HepG2 (cell line): Measurements from ENCODE around the gene LANCL3. TPM values are rescaled to one million over a fixed set of nuclear protein-coding genes. Genes with fewer than 3 reads are reported as not detected.

Experiments used
- ATAC-seq: fragments of 200-7000 bp; cut with Tn5 transposase; 3 replicates; pipeline ENCODE4 v1.9.1; 2020; ENCODE audit warnings: mild to moderate bottlenecking, moderate library complexity
- BruUV-seq: library from RNA; stranded (reverse); fragments of 400-500 nt; replicated peaks from 2 replicates; lab custom pipeline; 2021; lab: Mats Ljungman, UMichigan
- CTCF ChIA-PET: fragments of 300-600 bp; formaldehyde crosslinking; extraction: SDS; loops from one replicate; lab custom pipeline; 2021; ENCODE audit warnings: low total read pairs, inconsistent platforms, low intra/inter-chr PET ratio; lab: Yijun Ruan, JAX
- POLR2A ChIA-PET: fragments of 350-600 bp; sonication (Branson Sonifier 250); formaldehyde crosslinking; loops from one replicate; lab custom pipeline; 2020; ENCODE audit warnings: antibody characterized with exemption, inconsistent platforms; lab: Yijun Ruan, JAX
- DNase-seq: peaks from one replicate; pipeline ENCODE4 v3.0.0-alpha.2; 2015; ENCODE audit warnings: low spot score
- FAIRE-seq: peaks from 3 replicates; lab custom pipeline; 2011; peaks lifted over from hg19 to GRCh38; lab: Jason Lieb, UNC
- H2AFZ ChIP-seq: one replicate; pipeline ENCODE4 v1.6.1; 2011; ENCODE audit warnings: low read length, inconsistent platforms
- H3K27ac ChIP-seq: fragments of 300-600 bp; 3 replicates; pipeline ENCODE4 v1.8.0; 2011; ENCODE audit warnings: mixed run types, mild to moderate bottlenecking, mixed read lengths, low read length, inconsistent platforms; ENCODE audit not compliant: insufficient read depth; ENCODE audit errors: extremely low read length
- H3K27me3 ChIP-seq, 2 experiments: fragments of 200-600 bp in 1 of 2; 2 replicates in 1 of 2; 3 replicates in 1 of 2; pipeline versions ENCODE4 v1.6.0 to v1.8.0; 2011; ENCODE audit warnings: low read length in 2 of 2, mild to moderate bottlenecking in 2 of 2, moderate library complexity in 2 of 2, inconsistent platforms in 1 of 2; ENCODE audit not compliant: insufficient read depth in 2 of 2, control insufficient read depth in 1 of 2
- H3K36me3 ChIP-seq, 2 experiments: fragments of 200-600 bp in 1 of 2; replicated peaks in 1 of 2; 2 replicates in 1 of 2; 3 replicates in 1 of 2; pipeline versions ENCODE4 v1.5.1 to v1.8.0; 2011; ENCODE audit warnings: low read length in 2 of 2, inconsistent platforms in 1 of 2; ENCODE audit not compliant: insufficient read depth in 2 of 2, control insufficient read depth in 1 of 2
- H3K4me1 ChIP-seq: 2 replicates; pipeline ENCODE4 v1.5.1; 2012; ENCODE audit warnings: low read length, inconsistent platforms; ENCODE audit not compliant: insufficient read depth
- H3K4me2 ChIP-seq: 2 replicates; pipeline ENCODE4 v1.6.0; 2011; ENCODE audit warnings: low read depth, low read length, inconsistent platforms
- H3K4me3 ChIP-seq, 3 experiments: fragments of 200-600 bp in 1 of 3; sonication (generic), shearing (Covaris generic) in 1 of 3; replicated peaks in 1 of 3; 2 replicates each; pipeline ENCODE4 v1.5.1; 2011 to 2016; ENCODE audit warnings: low read length in 3 of 3, inconsistent platforms in 2 of 3, low read depth in 2 of 3, mild to moderate bottlenecking in 2 of 3, control low read depth in 1 of 3, mixed read lengths in 1 of 3; ENCODE audit not compliant: insufficient read depth in 1 of 3
- H3K79me2 ChIP-seq: one replicate; pipeline ENCODE4 v1.6.1; 2011; ENCODE audit warnings: low read length, inconsistent platforms; ENCODE audit not compliant: insufficient read depth
- H3K9ac ChIP-seq: 2 replicates; pipeline ENCODE4 v1.6.0; 2011; ENCODE audit warnings: mild to moderate bottlenecking, low read depth, low read length, inconsistent platforms; ENCODE audit not compliant: insufficient read depth
- H3K9me3 ChIP-seq: 2 replicates; pipeline ENCODE4 v1.5.1; 2012; ENCODE audit warnings: mild to moderate bottlenecking, low read length
- H4K20me1 ChIP-seq: 2 replicates; pipeline ENCODE4 v1.6.0; 2011; ENCODE audit warnings: inconsistent platforms, mild to moderate bottlenecking, low read length, moderate library complexity; ENCODE audit not compliant: insufficient read depth
- ARID2 ChIP-seq: sonication (generic); formaldehyde crosslinking; IDR thresholded peaks from 2 replicates; pipeline ENCODE4 v1.8.1; 2022; ENCODE audit warnings: mild to moderate bottlenecking, missing genetic modification reagents, borderline replicate concordance
- RBM39 ChIP-seq: fragments of 200-400 bp; formaldehyde crosslinking; IDR thresholded peaks from one replicate; pipeline ENCODE4 v1.6.1; 2018; ENCODE audit warnings: antibody characterized with exemption, mild to moderate bottlenecking, low read depth, low read length; ENCODE audit not compliant: poor library complexity, severe bottlenecking
- SSRP1 ChIP-seq: IDR thresholded peaks from 2 replicates; pipeline ENCODE4 v1.6.1; 2016; ENCODE audit warnings: control low read depth
- TMF1 ChIP-seq: sonication (generic); formaldehyde crosslinking; IDR thresholded peaks from 2 replicates; pipeline ENCODE4 v1.8.1; 2022; ENCODE audit warnings: low read depth, missing genetic modification reagents
- ZNF136 ChIP-seq: sonication (generic); formaldehyde crosslinking; IDR thresholded peaks from 2 replicates; pipeline ENCODE4 v1.8.1; 2022; ENCODE audit warnings: low read depth, mild to moderate bottlenecking, moderate library complexity, missing genetic modification reagents
- WGBS: methylation state at CpG from one replicate; pipeline ENCODE4 v1.1.6; 2017; ENCODE audit warnings: low lambda C conversion rate; 5-methylcytosine and 5-hydroxymethylcytosine counted together
- in situ Hi-C: cut with HindIII; loops from 2 replicates; pipeline ENCODE4 v1.10.0; 2017; ENCODE audit warnings: low pct_unique_long_range_greater_than_20kb; ENCODE audit not compliant: extremely low pct_ligation_motif_present
- intact Hi-C: fragments of 100-400 bp; cut with micrococcal nuclease; formaldehyde crosslinking; loops from one replicate; pipeline ENCODE4 v1.10.0; 2022; ENCODE audit not compliant: unreplicated experiment
- polyA plus RNA-seq, 8 experiments: library from polyadenylated mRNA; depleted of rRNA in 3 of 8; stranded (reverse) in 7 of 8; unstranded in 1 of 8; fragments of >200 nt; fragmentation: Illumina TruSeq in 4 of 8; extraction: Trizol in 4 of 8; gene quantifications; 2 replicates each; pipeline versions ENCODE4 v1.2.1 to v1.2.3, GENCODE V29; 2011 to 2016; ENCODE audit warnings: low read depth in 4 of 8, missing spikeins in 1 of 8, mixed read lengths in 1 of 8; ENCODE audit not compliant: insufficient read depth in 1 of 8
- total RNA-seq, 5 experiments: library from RNA; depleted of rRNA; stranded (reverse); fragments of >200 nt; fragmentation: Illumina TruSeq; extraction: Trizol; gene quantifications; 2 replicates each; pipeline ENCODE4 v1.2.3, GENCODE V29; 2016; ENCODE audit warnings: low read depth in 1 of 5
- TF ChIP-seq, protein P1 (sequence below): sonication (generic); formaldehyde crosslinking; IDR thresholded peaks from 2 replicates; pipeline ENCODE4 v1.5.0; 2020; ENCODE audit warnings: mild to moderate bottlenecking, missing genetic modification reagents, borderline replicate concordance
- TF ChIP-seq, protein P2 (sequence below): sonication (generic); formaldehyde crosslinking; IDR thresholded peaks from 2 replicates; pipeline ENCODE4 v1.8.1; 2023; ENCODE audit warnings: missing genetic modification reagents, mild to moderate bottlenecking, borderline replicate concordance
- TF ChIP-seq, protein P3 (sequence below): sonication (generic); formaldehyde crosslinking; IDR thresholded peaks from 2 replicates; pipeline ENCODE4 v1.4.0; 2020; ENCODE audit warnings: missing genetic modification reagents

The LANCL3 gene
- total and polyA plus RNA-seq, 2 of the 13 experiments (the other 11 are each of a cell fraction or from before 2014, with no cell fraction given), result not detected

DNA sequence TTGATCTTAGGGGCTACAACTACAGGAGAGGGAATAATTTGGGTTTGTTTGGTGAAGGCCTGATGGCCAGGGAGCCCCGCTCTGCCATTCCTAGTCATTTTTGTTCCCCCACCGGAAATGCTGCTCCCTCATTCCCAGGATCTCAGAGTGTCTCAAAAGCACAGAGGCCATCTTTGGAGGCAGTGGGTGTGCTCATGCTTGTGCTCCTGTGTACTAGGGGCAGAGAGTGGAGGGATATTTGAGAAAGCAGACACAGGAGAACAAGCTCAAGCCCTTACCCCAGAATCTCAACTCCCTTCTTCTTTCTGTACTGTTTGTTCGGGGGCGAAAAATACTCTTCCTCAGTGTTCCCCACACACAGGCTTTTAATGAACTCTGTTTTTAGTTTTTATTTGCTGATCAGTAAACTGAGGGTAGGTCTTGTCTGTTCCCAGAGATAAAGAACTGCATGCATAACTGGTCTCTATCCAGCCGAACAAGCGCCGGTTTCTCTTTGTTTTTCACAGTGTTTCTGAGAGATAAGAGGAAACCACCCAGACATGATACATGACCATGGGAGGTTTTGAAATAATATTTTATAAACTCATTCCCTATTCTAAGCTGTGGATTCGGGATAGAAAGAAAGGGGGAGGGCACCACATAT, 81.2 kb downstream of the LANCL3 start:
- Histone ChIP-seq H3K4me2 (no peak overlapping the region), H3K27ac (no peak overlapping the region), H3K79me2 (no peaks in the 10 kb centered on the region), H3K4me3 (no peak overlapping the region), H3K4me1 (no peaks in the 10 kb centered on the region), H2AFZ (no peak overlapping the region), H3K9ac (no peak overlapping the region), H3K9me3 (no peaks in the 10 kb centered on the region), H4K20me1 (no peaks in the 10 kb centered on the region), H3K27me3 (no peaks in the 10 kb centered on the region), H3K36me3 (no peaks in the 10 kb centered on the region)
- no peak for DNase-seq
- no peak for FAIRE-seq
- BruUV-seq, result no TSS peak
- intact Hi-C loops, result no loop called here
- WGBS, result 13% methylated on average over 8 of the region's 8 CpGs
- in situ Hi-C loops, result no loop called here
- ChIA-PET POLR2A (no interaction called here), CTCF (no interaction called here)
- ATAC-seq, result no peak
- TF ChIP-seq SSRP1 (CRISPR knock-in tag), result no peak
- TF ChIP-seq RBM39, result no peak
- TF ChIP-seq ARID2 (CRISPR knock-in tag), result no peak
- TF ChIP-seq, protein P1, sequence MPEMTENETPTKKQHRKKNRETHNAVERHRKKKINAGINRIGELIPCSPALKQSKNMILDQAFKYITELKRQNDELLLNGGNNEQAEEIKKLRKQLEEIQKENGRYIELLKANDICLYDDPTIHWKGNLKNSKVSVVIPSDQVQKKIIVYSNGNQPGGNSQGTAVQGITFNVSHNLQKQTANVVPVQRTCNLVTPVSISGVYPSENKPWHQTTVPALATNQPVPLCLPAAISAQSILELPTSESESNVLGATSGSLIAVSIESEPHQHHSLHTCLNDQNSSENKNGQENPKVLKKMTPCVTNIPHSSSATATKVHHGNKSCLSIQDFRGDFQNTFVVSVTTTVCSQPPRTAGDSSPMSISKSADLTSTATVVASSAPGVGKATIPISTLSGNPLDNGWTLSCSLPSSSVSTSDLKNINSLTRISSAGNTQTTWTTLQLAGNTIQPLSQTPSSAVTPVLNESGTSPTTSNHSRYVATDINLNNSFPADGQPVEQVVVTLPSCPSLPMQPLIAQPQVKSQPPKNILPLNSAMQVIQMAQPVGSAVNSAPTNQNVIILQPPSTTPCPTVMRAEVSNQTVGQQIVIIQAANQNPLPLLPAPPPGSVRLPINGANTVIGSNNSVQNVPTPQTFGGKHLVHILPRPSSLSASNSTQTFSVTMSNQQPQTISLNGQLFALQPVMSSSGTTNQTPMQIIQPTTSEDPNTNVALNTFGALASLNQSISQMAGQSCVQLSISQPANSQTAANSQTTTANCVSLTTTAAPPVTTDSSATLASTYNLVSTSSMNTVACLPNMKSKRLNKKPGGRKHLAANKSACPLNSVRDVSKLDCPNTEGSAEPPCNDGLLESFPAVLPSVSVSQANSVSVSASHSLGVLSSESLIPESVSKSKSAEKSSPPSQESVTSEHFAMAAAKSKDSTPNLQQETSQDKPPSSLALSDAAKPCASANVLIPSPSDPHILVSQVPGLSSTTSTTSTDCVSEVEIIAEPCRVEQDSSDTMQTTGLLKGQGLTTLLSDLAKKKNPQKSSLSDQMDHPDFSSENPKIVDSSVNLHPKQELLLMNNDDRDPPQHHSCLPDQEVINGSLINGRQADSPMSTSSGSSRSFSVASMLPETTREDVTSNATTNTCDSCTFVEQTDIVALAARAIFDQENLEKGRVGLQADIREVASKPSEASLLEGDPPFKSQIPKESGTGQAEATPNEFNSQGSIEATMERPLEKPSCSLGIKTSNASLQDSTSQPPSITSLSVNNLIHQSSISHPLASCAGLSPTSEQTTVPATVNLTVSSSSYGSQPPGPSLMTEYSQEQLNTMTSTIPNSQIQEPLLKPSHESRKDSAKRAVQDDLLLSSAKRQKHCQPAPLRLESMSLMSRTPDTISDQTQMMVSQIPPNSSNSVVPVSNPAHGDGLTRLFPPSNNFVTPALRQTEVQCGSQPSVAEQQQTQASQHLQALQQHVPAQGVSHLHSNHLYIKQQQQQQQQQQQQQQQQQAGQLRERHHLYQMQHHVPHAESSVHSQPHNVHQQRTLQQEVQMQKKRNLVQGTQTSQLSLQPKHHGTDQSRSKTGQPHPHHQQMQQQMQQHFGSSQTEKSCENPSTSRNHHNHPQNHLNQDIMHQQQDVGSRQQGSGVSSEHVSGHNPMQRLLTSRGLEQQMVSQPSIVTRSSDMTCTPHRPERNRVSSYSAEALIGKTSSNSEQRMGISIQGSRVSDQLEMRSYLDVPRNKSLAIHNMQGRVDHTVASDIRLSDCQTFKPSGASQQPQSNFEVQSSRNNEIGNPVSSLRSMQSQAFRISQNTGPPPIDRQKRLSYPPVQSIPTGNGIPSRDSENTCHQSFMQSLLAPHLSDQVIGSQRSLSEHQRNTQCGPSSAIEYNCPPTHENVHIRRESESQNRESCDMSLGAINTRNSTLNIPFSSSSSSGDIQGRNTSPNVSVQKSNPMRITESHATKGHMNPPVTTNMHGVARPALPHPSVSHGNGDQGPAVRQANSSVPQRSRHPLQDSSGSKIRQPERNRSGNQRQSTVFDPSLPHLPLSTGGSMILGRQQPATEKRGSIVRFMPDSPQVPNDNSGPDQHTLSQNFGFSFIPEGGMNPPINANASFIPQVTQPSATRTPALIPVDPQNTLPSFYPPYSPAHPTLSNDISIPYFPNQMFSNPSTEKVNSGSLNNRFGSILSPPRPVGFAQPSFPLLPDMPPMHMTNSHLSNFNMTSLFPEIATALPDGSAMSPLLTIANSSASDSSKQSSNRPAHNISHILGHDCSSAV, result no peak
- TF ChIP-seq TMF1 (CRISPR knock-in tag), result no peak
- TF ChIP-seq, protein P2, sequence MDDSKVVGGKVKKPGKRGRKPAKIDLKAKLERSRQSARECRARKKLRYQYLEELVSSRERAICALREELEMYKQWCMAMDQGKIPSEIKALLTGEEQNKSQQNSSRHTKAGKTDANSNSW (CRISPR knock-in tag), result no peak
- TF ChIP-seq, protein P3, sequence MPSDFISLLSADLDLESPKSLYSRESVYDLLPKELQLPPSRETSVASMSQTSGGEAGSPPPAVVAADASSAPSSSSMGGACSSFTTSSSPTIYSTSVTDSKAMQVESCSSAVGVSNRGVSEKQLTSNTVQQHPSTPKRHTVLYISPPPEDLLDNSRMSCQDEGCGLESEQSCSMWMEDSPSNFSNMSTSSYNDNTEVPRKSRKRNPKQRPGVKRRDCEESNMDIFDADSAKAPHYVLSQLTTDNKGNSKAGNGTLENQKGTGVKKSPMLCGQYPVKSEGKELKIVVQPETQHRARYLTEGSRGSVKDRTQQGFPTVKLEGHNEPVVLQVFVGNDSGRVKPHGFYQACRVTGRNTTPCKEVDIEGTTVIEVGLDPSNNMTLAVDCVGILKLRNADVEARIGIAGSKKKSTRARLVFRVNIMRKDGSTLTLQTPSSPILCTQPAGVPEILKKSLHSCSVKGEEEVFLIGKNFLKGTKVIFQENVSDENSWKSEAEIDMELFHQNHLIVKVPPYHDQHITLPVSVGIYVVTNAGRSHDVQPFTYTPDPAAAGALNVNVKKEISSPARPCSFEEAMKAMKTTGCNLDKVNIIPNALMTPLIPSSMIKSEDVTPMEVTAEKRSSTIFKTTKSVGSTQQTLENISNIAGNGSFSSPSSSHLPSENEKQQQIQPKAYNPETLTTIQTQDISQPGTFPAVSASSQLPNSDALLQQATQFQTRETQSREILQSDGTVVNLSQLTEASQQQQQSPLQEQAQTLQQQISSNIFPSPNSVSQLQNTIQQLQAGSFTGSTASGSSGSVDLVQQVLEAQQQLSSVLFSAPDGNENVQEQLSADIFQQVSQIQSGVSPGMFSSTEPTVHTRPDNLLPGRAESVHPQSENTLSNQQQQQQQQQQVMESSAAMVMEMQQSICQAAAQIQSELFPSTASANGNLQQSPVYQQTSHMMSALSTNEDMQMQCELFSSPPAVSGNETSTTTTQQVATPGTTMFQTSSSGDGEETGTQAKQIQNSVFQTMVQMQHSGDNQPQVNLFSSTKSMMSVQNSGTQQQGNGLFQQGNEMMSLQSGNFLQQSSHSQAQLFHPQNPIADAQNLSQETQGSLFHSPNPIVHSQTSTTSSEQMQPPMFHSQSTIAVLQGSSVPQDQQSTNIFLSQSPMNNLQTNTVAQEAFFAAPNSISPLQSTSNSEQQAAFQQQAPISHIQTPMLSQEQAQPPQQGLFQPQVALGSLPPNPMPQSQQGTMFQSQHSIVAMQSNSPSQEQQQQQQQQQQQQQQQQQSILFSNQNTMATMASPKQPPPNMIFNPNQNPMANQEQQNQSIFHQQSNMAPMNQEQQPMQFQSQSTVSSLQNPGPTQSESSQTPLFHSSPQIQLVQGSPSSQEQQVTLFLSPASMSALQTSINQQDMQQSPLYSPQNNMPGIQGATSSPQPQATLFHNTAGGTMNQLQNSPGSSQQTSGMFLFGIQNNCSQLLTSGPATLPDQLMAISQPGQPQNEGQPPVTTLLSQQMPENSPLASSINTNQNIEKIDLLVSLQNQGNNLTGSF (CRISPR knock-in tag), result no peak
- no peak for TF ChIP-seq ZNF136 (CRISPR knock-in tag)
